ENCODE measurements around the gene RCAN2. TPM values are rescaled to one million over a fixed set of nuclear protein-coding genes. Genes with fewer than 3 reads are reported as not detected.

RCAN2 gene
- total RNA-seq, 2 donors from 2014 or later: 3.6 to 7.0 TPM

- TF ChIP-seq CTCF (IDR thresholded peaks at IDR 0.05): no peak
- DNase-seq: no peak
- intact Hi-C loops (cut with DNase I): no loop called here
- H3K9me3 ChIP-seq: no peaks in the 10 kb centered on the region
- H3K4me1 ChIP-seq: no peaks in the 10 kb centered on the region
- no peaks in the 10 kb centered on the region for H3K27me3 ChIP-seq
- no peak overlapping the region for H3K9ac ChIP-seq (ENCODE audit: low read depth in 2 of 2, low read length in 2 of 2)
- H3K36me3 ChIP-seq: no peaks in the 10 kb centered on the region
- H3K27ac ChIP-seq: no peak overlapping the region
- no peak overlapping the region for H3K4me3 ChIP-seq
These were observed 286.2 kb downstream of the RCAN2 start for GRCh38 chr6:46204880-46205650.

- no peak overlapping the region for H3K27ac ChIP-seq
- no peak for DNase-seq
- no peak overlapping the region for H3K9ac ChIP-seq (ENCODE audit: low read depth in 2 of 2, low read length in 2 of 2)
- H3K27me3 ChIP-seq: no peaks in the 10 kb centered on the region
- H3K9me3 ChIP-seq: no peaks in the 10 kb centered on the region
- intact Hi-C loops (cut with DNase I): no loop called here
- TF ChIP-seq CTCF (IDR thresholded peaks at IDR 0.05): no peak
- H3K4me3 ChIP-seq: no peak overlapping the region
- H3K4me1 ChIP-seq: no peaks in the 10 kb centered on the region
- H3K36me3 ChIP-seq: no peaks in the 10 kb centered on the region
These were observed 287.7 kb downstream of the RCAN2 start for GRCh38 chr6:46203391-46204177.

GRCh38 chr6:46201702-46202101 is 289.5 kb downstream of the RCAN2 start:
- no peak overlapping the region for H3K9ac ChIP-seq (ENCODE audit: low read depth in 2 of 2, low read length in 2 of 2)
- H3K4me1 ChIP-seq: no peaks in the 10 kb centered on the region
- intact Hi-C loops (cut with DNase I): no loop called here
- TF ChIP-seq CTCF (IDR thresholded peaks at IDR 0.05): no peak
- H3K36me3 ChIP-seq: no peaks in the 10 kb centered on the region
- no peaks in the 10 kb centered on the region for H3K27me3 ChIP-seq
- H3K27ac ChIP-seq: no peak overlapping the region
- H3K4me3 ChIP-seq: no peak overlapping the region
- H3K9me3 ChIP-seq: no peaks in the 10 kb centered on the region
- DNase-seq: no peak

DNA sequence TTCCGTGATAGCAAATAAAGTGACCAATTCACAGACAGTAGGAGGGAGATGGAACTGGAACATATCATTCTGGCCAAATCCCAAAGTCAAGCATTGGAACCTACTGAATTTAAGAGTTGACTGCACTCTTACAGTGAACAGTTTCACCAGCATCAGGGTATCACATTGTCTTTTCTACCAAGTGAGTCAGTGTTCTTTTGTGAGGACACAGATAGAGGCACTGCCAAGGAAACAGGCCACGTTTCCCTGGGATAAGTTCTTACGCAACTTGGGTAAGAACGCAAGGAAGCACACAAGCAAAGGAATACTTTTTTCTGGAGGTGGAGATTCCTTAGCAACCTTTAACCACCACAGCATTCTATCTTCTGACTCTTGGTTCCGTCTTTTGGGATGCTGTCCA is 291.9 kb downstream of the RCAN2 start:
- Histone ChIP-seq H3K4me3 (no peak overlapping the region), H3K27me3 (no peaks in the 10 kb centered on the region), H3K27ac (no peak overlapping the region), H3K36me3 (no peaks in the 10 kb centered on the region), H3K9me3 (no peaks in the 10 kb centered on the region), H3K4me1 (no peaks in the 10 kb centered on the region), H3K9ac (ENCODE audit: low read depth in 2 of 2, low read length in 2 of 2) (no peak overlapping the region)
- intact Hi-C loops (cut with DNase I): no loop called here
- no peak for DNase-seq
- no peak for TF ChIP-seq CTCF (IDR thresholded peaks at IDR 0.05)

- no peaks in the 10 kb centered on the region for H3K9me3 ChIP-seq
- no peak for DNase-seq
- no peaks in the 10 kb centered on the region for H3K36me3 ChIP-seq
- H3K4me3 ChIP-seq: no peak overlapping the region
- no peak overlapping the region for H3K9ac ChIP-seq (ENCODE audit: low read depth in 2 of 2, low read length in 2 of 2)
- TF ChIP-seq CTCF (IDR thresholded peaks at IDR 0.05): no peak
- H3K4me1 ChIP-seq: no peaks in the 10 kb centered on the region
- no peaks in the 10 kb centered on the region for H3K27me3 ChIP-seq
- intact Hi-C loops (cut with DNase I): no loop called here
- H3K27ac ChIP-seq: no peak overlapping the region
These were observed 299.3 kb downstream of the RCAN2 start for GRCh38 chr6:46191961-46192360.
